Activated CD4-positive, alpha-beta T cell treated with anti-CD3 and anti-CD28 coated beads, Interleukin-2, Interleukin-4, amounts not matched to agents 100 ng/mL and 50 ng/mL, durations not matched to agents 16 hours and 8 hours (primary cell): ENCODE data around the gene CTNNA2.

Experiments used
- DNase-seq: peaks from one replicate; pipeline ENCODE4 v3.0.0-alpha.2; 2020; ENCODE audit warnings: low spot score

Gene CTNNA2

DNA sequence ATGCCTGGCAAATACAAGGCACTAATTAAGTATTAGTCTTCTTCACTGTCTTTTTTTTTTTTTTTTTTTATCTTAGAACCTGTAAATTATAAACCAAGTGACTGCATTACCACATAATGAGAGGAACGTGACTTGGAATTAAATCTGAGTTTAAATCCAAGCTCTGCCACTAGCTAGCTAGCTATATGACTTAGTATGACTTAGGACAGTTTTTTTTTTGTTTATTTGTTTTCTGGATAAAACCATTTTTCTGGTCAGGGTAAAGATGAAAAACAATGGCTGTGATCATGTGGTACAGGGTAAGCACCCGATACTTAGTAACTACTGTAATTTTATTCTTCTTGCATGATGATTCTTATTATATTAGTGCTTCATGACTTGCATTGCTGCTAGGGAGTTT is 983.5 kb downstream of the CTNNA2 start:
- DNase-seq, result no peak

DNA sequence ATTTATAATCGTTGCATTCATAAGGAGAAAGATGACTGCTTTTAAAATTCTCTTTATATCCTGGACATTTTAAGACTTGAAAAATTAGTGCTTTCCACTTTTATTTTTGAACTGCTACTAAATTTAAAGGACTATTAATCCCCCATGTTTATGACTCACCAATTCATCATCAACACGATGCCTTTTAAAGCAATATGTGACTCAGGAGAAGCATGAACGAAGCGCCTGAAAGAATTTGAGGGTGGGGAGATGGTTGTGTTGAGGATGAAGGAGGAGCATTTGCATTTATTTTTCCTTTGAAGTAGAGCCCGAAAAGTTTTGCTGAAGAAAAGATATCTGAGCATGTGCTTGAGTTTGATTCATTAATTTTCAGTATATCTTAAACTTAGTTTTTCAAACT is 983.9 kb downstream of the CTNNA2 start:
- DNase-seq, result no peak

DNA sequence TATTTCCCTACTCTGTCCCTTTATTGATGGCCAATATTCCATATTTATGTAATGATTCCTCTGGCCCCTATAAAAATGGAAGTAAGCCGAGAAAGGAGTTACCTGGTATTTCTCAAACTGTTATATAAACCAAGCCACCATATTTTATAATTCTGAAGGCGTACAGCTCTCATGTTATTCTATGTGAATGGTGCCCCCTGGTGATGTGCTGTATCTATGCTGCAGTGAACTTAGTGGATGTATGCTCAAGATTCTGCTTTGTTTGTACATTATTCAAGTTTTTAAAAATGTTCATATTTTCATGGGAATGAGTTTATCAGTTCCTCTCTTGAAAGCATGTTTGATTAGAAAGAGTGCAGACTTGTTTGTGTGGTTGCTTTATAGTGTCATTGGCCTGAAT is 986.2 kb downstream of the CTNNA2 start:
- DNase-seq, result no peak

DNA sequence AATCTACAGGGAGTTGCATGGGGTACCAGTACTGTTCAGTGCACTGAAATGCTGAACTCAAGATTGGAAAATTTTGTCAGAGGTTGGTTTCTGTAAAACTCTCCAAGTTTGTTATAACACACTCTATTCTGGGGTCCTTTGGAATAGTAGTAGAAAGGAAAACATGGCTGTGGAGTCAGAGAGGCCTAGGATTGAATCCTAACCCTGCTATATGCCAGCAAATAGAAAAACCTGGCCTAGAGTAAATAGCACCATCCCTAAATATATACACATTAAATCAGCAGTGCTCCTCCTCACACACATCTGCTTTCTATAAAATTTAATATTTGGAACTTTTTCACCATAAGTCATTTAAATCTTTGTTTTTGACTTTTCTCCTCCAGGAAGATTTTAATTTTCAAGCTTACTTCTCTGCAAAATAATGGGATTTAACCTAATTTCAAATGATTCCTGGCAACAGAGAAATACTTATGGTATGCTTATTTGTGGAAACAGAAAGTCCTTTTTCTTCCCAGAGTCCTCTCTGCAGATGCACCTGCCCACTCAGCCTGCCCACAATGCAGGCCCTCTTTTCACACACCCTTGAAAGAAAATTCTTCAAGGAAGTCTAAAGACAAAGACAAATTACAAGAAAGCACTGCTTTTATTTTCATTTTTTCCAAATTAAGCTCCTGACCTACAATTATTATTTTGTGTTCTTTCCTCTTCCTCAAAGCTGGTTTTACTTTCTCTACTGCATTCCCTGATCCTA is 989.2 kb downstream of the CTNNA2 start:
- no peak for DNase-seq

DNA sequence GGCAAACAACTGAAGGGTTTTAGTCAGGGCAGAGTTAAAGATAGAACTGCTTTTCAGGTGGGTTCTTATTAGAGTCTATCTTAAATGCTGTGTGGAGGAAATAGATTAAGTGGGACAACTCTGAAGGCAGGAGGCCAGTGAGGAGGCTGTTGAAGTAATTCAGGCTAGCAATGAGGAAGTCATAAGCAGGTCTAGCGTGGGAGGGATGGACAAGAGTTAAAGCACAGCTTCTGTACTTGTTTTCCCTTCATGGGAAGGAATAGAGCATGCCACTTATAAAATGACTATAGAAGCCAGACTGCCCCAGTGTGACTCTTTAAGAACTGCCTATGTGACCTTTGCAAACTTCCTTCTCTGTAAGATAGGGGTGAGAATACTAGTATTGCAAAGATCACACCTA is 993.7 kb downstream of the CTNNA2 start:
- DNase-seq, result no peak

DNA sequence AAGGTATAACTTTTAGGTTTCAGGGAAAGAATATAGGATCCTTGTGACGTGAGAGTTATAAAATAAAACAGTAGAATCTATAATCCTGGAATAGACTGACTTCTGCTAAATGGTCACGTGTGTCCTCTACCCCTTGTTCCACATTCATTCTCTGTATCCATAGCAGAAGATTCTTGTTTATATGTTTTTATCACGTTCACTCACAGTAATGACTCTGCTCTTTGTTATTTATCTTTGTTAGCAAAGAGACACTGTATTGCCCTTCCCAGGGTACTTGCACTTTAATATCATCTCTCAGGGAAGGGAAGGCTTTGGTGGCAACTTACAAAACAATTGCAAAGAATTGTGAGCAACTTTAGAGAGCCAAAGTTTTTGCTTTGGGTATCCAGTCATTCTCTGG is 997.9 kb downstream of the CTNNA2 start:
- DNase-seq, result no peak

DNA sequence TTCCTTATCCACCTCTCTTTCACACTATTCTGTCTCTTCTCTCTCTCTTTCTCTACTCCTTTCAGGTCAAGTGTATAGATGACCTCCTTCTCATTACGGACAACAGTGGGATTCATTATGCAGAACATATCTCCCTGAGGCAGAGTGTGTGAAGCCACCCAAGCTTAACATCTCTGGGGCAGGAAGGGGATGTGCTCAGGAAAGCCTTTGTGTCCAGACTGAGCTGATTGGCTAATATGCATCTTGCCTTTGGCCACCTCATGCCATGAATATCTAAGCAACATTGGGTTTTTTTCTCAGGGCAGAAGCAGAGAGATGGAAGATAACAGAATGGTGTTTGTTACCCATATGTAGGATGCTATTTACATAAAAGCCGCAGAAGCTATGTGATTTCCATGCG is 1003.1 kb downstream of the CTNNA2 start:
- DNase-seq, result no peak

DNA sequence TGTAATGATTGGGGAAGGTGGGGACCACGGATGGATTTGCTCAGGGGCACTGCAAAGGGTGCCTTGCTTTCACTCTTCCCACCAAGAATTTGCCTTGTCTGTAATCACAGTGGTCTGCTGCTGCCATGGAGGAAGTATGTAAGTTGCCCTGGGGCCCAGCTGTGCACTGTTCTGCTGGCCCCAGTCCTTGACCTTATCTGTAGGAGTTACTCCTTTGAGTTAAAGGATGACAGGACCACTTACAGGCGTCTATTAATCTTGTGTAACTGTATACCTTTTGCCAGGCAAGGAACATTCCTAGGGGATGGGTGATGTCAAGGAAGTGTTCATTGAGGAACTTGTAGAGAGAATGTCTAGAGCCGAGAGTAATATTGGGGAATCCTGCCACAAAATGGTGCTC is 1004.5 kb downstream of the CTNNA2 start:
- DNase-seq, result no peak

DNA sequence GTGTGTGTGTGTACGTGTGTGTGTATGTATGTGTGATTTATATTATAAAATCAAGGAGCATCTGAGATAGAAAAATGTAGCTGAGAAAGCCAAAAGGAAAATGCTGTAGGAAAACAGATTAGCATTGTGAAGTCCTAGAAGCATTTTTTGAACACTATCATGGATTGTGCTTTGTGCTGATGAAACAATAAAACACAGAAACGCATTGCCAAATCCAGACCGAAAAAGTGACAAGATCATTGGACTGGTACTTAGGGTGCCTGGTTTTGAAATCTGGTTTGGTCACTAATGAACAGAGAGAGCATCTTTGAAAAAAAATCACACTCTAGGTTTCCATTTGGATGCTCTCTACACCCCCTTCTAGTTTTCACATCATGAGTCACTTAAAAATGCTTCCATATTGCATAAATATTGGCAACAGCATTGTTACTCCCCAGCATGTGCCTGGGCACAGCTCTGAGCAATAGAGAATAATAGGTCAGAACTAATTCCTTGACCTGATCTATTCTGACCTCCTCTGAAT is 1006.3 kb downstream of the CTNNA2 start:
- no peak for DNase-seq

DNA sequence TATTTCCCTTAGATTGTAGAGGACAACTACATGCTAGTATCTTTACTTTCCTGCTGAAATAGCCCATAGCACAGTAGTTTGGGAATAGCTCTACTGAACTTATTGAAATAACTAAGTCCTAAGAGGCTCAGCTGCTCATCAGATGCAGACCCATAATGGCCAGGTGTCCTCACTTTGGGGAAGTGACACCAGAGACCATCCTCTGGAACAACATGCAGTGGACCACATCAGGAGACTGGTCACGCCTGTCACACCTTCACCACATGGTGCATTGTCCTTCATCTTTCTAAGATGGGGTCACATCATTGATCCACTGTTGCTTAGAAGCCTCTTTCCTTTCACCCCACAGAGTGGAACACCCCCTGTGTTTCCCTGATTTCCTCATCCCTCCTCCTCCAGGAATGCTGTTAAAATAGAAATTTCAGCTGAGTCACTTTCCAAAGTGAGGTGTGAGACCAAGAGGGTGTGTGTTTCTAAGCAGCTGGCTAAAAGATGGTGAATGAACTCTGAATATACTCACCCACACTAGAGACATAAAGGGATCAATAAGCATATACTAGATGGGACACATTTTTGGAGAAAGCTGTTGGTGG is 1006.9 kb downstream of the CTNNA2 start:
- no peak for DNase-seq

DNA sequence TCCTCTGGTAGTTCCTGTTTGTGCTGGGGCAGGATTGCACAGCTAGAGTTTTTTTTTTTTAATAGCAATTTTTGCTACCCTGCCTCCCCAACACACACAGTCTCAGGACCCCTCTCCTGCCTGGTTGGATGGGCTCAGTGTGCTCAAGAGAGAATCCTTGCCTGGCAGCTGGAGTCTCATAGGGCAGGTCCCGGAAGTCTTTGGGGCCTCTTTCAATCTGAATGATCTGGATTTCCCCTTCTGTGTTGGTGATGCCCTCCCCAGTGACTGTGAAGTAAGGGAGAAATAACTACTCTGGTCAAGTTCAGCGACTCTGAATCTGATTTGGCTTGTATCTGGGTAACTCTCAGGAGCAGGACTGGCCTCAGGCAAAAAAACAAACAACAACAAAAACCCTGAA is 1012.3 kb downstream of the CTNNA2 start:
- DNase-seq, result no peak

DNA sequence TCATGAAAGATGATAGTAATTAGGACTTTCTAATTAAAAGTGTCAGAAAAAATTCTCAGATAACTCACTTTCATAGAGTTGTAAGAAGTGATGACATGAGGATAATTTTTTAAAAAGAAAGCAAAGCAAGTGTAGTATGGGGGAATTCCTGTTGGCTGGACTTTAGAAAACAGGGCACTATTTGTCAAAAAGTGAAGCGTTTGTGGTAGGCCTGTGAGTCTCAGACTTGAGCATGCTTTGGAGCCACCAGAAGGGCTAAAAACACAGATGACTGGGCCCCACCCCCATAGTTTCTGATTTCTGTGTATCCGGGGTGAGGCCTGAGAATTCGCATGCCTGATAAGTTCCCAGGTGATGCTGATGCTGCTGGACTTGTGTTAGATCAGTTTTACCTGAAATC is 1014.3 kb downstream of the CTNNA2 start:
- no peak for DNase-seq

DNA sequence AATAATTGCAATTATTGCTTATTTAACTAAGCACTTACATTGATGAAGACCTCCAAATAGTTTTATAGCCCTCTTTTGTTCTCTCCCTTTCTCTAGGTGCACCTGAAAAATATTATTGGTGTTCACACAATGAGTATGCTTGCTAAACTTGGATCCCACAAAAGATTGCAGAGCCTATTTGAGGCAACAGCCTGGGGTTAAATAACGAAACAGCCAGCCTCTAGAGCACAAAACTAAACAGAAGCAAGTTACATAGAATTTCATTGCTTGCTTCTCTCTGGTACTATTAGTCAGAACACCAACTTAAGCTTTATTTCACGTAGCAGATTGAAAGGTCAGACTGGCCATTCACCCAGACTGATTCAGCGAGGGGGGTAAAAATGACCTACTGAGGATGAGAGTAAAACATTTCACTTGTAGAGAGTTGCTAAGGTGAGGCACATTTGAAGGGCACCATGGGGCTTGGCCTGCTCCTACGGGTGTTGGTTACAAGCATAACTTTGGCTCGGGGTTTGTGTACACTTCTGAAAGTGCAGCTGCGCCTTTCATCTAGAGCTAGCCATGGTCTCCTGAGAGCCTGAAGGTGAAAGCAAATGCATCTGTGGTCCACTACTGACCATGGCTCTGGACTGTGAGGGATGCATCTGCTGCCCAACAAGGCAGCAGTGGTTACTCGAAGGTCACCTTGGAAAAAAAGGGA is 1016.8 kb downstream of the CTNNA2 start:
- DNase-seq, result no peak

DNA sequence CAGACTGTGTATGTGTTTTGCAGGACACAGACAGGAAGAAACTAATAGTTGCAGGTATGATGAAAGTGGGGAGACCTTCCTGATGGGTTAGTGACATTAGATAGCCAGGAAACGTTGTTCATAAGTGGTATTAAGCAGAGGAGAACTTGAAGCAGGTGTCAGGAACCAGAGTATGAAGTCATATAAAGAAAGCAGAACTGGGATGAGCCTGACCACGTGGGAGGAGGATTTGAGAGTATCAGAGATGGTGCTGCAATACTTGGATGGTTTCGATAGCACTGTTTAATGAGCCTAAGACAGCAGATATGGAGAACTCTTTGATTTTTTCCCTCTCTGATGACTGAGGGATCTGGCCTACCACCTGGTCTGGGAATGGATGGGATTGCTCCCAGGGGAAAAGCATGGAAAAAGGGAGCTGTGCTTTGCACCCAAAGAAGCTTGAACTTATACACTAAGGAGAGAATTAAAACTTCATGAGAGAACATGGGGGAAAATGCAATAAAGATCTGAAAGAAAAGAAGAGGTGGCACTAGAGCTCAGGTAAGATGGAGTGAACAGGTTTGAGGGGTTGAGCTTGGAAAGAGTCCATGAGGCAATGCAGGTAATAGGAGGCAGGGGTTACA is 1017.7 kb downstream of the CTNNA2 start:
- DNase-seq, result no peak

DNA sequence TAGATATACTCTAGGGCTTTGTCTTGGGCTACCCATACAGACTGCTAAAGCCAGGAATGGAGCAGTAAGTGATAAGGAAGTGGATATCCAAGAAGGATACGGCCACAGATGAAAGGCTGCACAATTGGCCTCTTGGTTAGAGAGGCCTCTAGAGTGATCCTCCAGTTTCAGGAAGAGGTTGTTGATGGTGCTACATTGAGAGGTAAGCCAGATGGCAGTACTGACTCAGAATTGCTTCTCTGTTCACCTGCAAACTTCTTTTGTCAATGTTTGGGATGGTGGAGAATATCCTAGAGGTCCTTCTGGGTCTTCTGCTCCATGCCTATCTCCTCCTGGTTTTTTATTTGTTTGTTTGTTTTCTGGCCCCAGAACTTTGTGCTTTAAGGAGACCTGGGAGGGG is 1018.5 kb downstream of the CTNNA2 start:
- DNase-seq, result no peak

DNA sequence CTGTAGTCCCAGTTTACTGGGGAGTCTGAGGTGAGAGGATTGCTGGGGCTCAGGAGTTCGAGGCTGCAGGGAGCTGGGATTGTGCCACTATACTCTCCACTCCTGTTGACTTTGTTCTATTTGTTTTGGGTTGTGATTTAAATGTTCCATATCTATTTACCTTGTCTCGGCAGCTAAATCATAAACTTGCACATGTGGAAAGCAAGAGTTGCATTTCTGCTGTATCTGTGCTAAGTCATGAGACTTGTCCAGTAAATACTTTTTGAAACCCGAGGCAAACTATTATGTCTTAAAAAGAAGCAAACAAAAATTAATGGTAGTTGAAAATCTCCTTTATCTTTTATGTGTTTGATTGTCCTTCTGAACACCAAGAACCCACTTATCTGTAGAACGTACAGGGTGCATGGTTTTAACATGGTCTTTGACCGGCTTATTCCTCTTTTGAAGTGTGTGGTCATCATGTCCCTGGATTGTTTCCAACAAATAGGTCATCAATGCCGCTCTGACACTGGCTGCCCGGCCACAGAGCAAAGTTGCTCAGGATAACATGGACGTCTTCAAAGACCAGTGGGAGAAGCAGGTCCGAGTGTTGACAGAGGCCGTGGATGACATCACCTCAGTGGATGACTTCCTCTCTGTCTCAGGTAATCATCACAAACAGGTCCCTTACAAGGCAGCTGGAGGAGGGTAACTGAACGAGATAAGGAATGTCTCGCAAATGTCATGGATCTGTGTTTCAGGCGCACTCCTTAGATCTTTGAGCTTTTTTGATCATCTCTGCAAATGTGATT is 1032.8 kb downstream of the CTNNA2 start:
- DNase-seq, result no peak

DNA sequence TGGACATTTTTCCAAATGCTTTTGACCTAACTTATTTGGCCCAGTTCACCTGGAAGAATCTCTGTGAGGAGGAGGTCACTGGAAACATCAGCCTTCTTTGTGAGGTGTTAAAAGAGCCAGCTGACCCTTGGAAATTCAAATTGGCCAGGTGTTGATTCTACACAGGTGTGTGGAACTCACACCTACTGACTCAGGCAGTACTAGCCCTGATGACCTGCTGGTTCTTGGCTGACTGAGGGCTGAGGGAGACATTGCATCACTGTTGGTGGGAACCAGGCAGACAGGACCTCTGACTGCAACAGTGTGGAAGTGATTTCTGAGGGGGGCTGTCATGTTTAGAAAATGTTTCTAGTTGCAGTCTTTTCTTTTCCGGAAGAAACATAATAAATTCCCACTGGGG is 1033.9 kb downstream of the CTNNA2 start:
- DNase-seq, result no peak

DNA sequence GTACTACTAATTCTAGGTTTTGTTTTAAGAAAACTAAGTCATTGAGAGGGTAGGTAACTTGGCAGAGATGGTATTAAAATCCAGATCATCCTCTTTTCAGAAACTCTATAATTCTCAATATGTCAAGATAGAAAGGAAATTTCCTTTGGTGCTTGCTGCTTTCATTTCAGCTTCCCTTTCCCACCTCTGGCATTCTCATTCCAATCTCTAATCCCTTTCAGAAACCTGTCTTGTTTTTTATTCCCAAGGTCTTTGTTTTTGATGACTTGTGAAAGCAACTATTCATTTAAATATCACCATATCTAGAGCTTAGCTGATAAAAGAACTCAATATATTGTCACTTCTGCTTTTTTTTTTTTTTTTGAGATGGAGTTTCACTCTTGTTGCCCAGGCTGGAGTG is 1034.5 kb downstream of the CTNNA2 start:
- DNase-seq, result no peak

DNA sequence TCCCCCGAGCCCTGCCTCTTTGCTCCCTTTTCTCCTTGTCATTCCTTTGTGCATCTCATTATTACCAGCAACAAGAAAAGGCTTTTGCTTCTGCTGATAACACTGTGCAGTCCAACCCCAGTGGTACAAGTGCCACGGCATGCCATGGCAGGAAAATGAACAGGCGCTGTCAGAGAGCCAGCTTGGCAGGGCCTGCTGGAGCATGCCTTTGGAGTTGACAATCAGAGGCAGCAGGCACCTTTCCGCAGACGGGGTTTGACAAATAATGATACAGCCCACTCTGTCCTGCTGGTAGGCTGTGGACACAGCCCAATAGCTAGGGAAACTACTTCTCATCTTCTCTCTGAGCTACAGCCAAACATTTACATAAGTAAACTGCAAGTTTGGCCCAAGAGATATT is 1035.6 kb downstream of the CTNNA2 start:
- DNase-seq, result no peak

DNA sequence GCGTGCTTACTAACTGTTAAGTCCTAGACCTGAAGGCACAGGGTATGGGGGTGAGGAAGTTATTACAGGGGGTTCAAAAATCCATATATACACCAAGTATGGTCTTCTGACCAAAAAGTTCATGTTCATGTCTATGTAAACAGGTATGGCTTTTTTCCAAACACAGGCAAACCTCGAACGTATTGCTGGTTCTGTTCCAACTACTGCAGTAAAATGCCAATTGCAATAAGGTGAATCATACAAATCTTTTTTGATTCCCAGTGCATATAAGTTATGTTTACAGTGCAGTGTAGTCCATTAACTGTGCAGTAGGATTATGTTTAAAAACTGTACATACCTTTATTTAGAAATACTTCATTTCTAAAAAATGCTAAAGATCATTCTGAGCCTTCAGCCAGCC is 1037.0 kb downstream of the CTNNA2 start:
- no peak for DNase-seq

DNA sequence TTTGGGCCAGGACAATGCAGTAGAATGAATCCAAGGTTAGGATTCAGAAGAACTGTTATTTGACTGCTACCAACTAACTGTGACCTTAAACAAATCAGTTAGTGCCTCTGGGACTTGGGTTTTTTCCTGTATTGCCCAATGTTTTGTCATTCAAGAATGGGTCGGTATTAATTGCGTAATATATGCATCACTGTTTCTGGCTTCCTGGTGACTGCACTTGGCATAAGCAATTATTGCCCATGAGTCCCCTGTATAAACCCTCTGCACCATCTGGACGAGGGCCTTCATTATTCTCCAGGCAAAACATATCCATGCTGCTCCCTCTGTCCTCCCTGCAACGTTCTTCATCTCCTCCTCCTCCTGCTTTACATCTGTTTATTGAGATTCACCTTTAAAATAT is 1047.5 kb downstream of the CTNNA2 start:
- no peak for DNase-seq

DNA sequence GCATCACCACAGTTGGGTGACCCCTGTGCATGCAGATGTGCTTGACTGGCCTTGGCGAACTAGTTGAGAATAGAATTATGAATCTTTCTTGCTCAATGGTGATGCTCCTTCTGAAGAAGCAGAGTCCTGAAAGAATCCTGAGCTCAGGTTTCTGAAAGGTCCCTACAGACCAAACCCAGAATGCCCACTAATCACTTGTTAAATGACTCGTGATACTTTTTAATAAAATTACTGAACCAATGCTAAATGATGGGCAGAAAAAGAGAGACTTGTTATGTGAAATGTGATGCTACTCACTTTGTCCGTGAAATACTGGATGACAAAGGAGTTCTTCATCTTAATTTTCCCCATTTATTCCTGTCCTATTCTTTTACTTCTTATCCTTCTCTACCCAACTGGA is 1055.2 kb downstream of the CTNNA2 start:
- DNase-seq, result no peak
